Prostate gland (tissue), 2 donors: ENCODE results near the gene SLC16A14. TPM values are rescaled to one million over a fixed set of nuclear protein-coding genes. Genes with fewer than 3 reads are reported as not detected.

Source experiments
- DNase-seq: peaks from one replicate; pipeline ENCODE4 v3.0.0-alpha.2; 2019; ENCODE audit warnings: low spot score
- H3K27ac ChIP-seq, 2 donors: fragments of 200-600 bp; sonication (generic); 2 replicates each; pipeline ENCODE4 v1.5.1; 2017 to 2019
- H3K27me3 ChIP-seq: fragments of 200-600 bp; sonication (generic); replicated peaks from 2 replicates; pipeline ENCODE4 v1.5.1; 2019; ENCODE audit not compliant: insufficient read depth
- H3K36me3 ChIP-seq, 2 donors: fragments of 200-600 bp; sonication (generic); 1 replicate in 1 of 2; 2 replicates in 1 of 2; pipeline versions ENCODE4 v1.5.1 to v1.8.1; 2017 to 2019
- H3K4me1 ChIP-seq: fragments of 200-600 bp; sonication (generic); replicated peaks from 2 replicates; pipeline ENCODE4 v1.5.1; 2019
- H3K4me3 ChIP-seq, 2 donors: fragments of 200-600 bp; sonication (generic); 2 replicates each; pipeline ENCODE4 v1.5.1; 2017 to 2019
- H3K9me3 ChIP-seq: fragments of 200-600 bp; sonication (generic); 2 replicates; pipeline ENCODE4 v1.5.1; 2017
- POLR2A ChIP-seq: fragments of 450-650 bp; IDR thresholded peaks from one replicate; pipeline ENCODE4 v1.6.1; 2016; ENCODE audit warnings: antibody characterized with exemption, mild to moderate bottlenecking
- POLR2AphosphoS5 ChIP-seq: sonication (generic); formaldehyde crosslinking; IDR thresholded peaks from one replicate; pipeline ENCODE4 v1.6.1; 2017; ENCODE audit warnings: antibody characterized with exemption
- WGBS: methylation state at CpG from one replicate; pipeline ENCODE4 v1.1.5; 2018; 5-methylcytosine and 5-hydroxymethylcytosine counted together
- intact Hi-C: fragments of 100-400 bp; cut with DNase I; formaldehyde crosslinking; loops from one replicate; pipeline ENCODE4 v1.14.2; 2022
- total RNA-seq, 2 donors: library from RNA; depleted of rRNA; stranded (reverse); fragments of >200 nt; gene quantifications; one replicate each; pipeline ENCODE4 v1.1.0, GENCODE V29; 2016
- TF ChIP-seq, protein P1 (sequence below), 4 experiments: fragments of 200-600 bp in 2 of 4; fragments of 450-650 bp in 2 of 4; sonication (generic) in 2 of 4; IDR thresholded peaks; 1 replicate in 3 of 4; 2 replicates in 1 of 4; pipeline ENCODE4 v1.5.1; 2016 to 2019; ENCODE audit warnings: antibody characterized with exemption in 4 of 4, mild to moderate bottlenecking in 2 of 4, moderate library complexity in 2 of 4

SLC16A14 gene
- total RNA-seq, 2 donors from 2014 or later, result 3.2 to 14.7 TPM

DNA sequence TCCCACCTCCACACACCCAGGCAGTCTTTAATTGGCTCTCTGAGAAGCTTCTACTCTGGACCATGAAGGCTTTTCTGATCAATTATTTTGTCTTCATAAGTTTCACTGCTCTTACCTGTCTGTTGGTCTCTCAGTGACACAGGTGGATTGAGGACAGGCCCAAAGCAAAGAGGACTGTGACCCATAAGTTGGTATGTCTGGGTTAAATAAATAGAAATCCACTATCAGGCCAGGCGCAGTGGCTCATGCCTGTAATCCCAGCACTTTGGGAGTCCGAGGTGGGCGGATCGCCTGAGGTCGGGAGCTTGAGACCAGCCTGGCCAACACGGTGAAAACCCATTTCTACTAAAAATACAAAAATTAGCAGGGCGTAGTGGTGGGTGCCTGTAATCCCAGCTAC, 2.7 kb upstream of the SLC16A14 start:
- TF ChIP-seq, protein P1, sequence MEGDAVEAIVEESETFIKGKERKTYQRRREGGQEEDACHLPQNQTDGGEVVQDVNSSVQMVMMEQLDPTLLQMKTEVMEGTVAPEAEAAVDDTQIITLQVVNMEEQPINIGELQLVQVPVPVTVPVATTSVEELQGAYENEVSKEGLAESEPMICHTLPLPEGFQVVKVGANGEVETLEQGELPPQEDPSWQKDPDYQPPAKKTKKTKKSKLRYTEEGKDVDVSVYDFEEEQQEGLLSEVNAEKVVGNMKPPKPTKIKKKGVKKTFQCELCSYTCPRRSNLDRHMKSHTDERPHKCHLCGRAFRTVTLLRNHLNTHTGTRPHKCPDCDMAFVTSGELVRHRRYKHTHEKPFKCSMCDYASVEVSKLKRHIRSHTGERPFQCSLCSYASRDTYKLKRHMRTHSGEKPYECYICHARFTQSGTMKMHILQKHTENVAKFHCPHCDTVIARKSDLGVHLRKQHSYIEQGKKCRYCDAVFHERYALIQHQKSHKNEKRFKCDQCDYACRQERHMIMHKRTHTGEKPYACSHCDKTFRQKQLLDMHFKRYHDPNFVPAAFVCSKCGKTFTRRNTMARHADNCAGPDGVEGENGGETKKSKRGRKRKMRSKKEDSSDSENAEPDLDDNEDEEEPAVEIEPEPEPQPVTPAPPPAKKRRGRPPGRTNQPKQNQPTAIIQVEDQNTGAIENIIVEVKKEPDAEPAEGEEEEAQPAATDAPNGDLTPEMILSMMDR (IDR thresholded peaks at IDR 0.05), result no peak
- no peak for TF ChIP-seq POLR2AphosphoS5
- TF ChIP-seq POLR2A, result no peak
- Histone ChIP-seq H3K27ac (no peak overlapping the region), H3K4me3 (no peak overlapping the region), H3K27me3 (no peaks in the 10 kb centered on the region), H3K4me1 (no peaks in the 10 kb centered on the region), H3K9me3 (no peaks in the 10 kb centered on the region), H3K36me3 (no peaks in the 10 kb centered on the region)
- intact Hi-C loops, result no loop called here
- WGBS, result 99% methylated on average over 7 of the region's 7 CpGs
- no peak for DNase-seq

DNA sequence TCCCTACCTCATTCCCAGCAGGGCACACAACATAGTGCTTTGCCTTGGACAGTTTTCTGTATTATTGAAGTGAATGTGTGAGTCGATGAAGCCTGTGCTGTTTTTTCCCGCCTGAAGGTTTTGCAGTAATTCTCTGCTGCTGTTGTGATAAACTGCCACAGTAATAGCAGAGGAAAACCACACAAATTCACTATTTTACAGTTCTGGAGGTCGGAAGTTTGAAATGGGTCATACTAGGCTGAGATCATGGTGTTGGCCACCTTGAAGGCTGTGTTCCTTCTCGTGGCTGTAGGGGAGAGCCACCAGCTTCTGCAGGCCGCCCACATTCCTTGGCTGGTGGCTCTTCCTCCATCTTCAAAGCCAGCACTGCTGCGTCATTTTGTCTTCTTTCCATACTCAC, 678 bp upstream of the SLC16A14 start:
- no peak overlapping the region for H3K4me3 ChIP-seq
- H3K4me1 ChIP-seq, result no peaks in the 10 kb centered on the region
- H3K36me3 ChIP-seq, result no peaks in the 10 kb centered on the region
- H3K27me3 ChIP-seq, result no peaks in the 10 kb centered on the region
- intact Hi-C loops, result loop anchor here (5.0 kb wide), 2 partner anchors 57 to 267 kb away; no protein-coding TSS in a partner anchor
- TF ChIP-seq POLR2AphosphoS5, result no peak
- no peak overlapping the region for H3K27ac ChIP-seq
- no peaks in the 10 kb centered on the region for H3K9me3 ChIP-seq
- WGBS, result 95% methylated on average over 6 of the region's 6 CpGs
- no peak for DNase-seq

DNA sequence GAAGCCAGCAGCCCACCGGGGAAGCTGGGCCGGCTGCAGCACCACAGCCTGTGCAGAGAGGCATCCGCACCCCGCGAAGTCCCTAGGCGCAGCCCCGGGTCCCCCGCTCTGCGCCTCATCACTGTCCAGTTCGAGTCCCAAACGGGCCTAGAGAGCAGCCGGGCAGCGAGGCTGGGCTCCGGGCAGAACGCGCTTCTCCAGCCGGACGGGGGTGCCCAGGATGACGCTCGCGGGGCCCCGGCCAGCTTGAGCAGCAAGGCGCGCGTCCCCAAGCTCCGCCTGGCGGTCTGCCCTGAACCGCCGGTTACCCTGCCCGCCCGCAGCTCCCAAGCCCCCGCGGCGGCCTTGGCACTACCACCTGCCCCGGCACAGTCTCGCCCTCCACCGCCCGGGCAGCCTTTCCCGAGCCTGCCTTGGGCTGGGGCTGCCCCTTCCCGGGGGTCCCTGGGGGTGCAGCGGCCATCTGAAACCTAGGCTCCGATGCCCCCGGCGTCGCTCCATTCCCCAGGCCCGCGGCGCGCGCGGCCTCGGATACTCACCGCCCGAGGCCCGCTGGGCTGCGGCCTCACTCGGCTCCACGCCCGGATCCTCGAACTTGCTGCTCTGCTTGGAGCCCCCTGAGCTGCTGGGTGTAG, 591 bp downstream of the SLC16A14 start:
- DNase-seq, result peak; percentile 44
- Histone ChIP-seq H3K36me3 (no peaks in the 10 kb centered on the region), H3K4me1 (no peaks in the 10 kb centered on the region), H3K4me3 (peak overlapping the region; percentile 47 to 66), H3K9me3 (no peaks in the 10 kb centered on the region), H3K27me3 (no peaks in the 10 kb centered on the region), H3K27ac (peak overlapping the region; percentile 81 to 88)
- intact Hi-C loops, result loop anchor here (5.0 kb wide), 2 partner anchors 56 to 266 kb away; no protein-coding TSS in a partner anchor
- TF ChIP-seq POLR2A, result no peak
- TF ChIP-seq POLR2AphosphoS5, result no peak
- TF ChIP-seq, protein P1 (IDR thresholded peaks at IDR 0.05), result peak in 2 of 4 experiments; percentile 25 to 38
- under 1% methylated on average over 23 of the region's 60 CpGs for WGBS

DNA sequence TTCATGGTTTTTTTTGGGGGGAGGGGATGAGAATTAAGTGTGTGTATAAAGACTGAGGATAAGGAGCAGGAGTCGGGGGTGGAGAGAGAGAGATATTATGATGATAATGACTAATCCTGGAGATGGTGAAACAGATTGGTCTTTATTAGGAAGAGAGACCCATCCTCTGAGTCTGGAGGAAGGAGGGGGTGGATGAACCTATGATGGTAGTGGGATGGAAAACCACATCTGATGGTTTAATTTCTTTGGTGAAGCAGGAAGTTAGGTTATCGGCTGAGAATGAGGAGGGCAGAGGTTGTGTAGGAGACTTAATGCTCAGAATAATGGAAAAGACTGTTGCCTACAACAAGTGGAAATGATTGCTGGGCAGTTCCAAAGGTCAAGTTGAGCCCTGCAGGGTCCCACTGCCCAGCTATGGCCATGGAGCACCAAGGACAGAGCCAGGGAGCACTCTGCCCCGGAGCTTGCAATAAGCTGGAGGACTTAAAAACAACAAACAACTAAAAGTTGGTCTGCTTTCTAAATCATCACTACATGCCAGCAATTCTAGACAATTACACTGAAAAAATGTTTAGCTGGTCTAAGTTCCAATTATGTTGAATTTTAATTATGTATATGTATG, 7.9 kb downstream of the SLC16A14 start:
- Histone ChIP-seq H3K9me3 (no peaks in the 10 kb centered on the region), H3K4me1 (no peaks in the 10 kb centered on the region), H3K27me3 (no peaks in the 10 kb centered on the region), H3K4me3 (no peak overlapping the region), H3K27ac (no peak overlapping the region), H3K36me3 (no peaks in the 10 kb centered on the region)
- TF ChIP-seq, protein P1 (IDR thresholded peaks at IDR 0.05), result no peak
- no peak for TF ChIP-seq POLR2A
- TF ChIP-seq POLR2AphosphoS5, result no peak
- 87% methylated on average over 3 of the region's 3 CpGs for WGBS
- no peak for DNase-seq
- intact Hi-C loops, result no loop called here

DNA sequence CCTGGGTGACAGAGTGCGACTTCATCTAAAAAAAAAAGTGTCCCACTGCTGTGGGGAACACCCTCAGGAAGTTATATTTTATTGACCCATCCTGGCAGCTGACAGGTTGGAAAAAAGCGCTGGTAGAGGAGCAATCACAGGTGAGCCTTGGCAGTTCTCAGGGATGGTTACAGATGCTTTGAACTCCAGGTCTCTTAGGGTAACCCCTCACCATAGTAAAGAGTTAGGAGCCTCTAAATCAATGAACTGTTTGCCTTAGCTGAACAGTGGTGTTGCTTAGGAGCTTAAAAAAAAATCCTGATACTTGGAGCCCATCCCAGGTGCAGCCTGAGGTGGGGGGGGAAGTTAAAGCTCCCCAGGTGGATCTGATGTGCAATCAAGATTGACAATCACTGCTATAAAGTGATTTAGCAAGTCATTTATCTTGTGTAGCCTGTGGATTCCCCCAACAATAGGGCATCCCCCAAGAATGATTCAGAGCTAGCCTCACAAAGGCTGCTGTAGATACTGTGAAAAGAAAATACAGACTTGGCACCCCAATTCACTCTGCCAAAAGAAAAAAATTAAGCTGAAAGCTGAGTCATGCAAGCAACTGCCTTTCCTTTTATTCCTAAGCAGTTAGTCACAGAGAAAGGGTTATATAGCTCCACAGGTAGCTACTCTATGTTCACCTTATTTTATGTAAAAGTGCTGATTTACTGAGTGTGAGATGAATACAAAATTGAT, 14.8 kb downstream of the SLC16A14 start:
- peaks cover 6% of the 10 kb centered on the region for H3K4me1 ChIP-seq
- DNase-seq, result no peak
- no peak overlapping the region for H3K4me3 ChIP-seq
- no peaks in the 10 kb centered on the region for H3K9me3 ChIP-seq
- intact Hi-C loops, result no loop called here
- H3K27ac ChIP-seq, result no peak overlapping the region
- WGBS, result 49% methylated on average over 2 of the region's 2 CpGs
- no peaks in the 10 kb centered on the region for H3K27me3 ChIP-seq
- TF ChIP-seq POLR2AphosphoS5 (peak; percentile 13), POLR2A (no peak)
- TF ChIP-seq, protein P1 (IDR thresholded peaks at IDR 0.05), result no peak
- no peaks in the 10 kb centered on the region for H3K36me3 ChIP-seq
